Small intestine (tissue), 7 donors: ENCODE measurements around the gene SH2D6. TPM values are rescaled to one million over a fixed set of nuclear protein-coding genes. Genes with fewer than 3 reads are reported as not detected.
"Not testable (repeated sequence)": the region's sequence is repeated elsewhere in the genome, so short reads cannot be mapped to it uniquely, and the experiment has no call there.

ENCODE experiments used
- DNase-seq, 2 donors: peaks; one replicate each; pipeline versions ENCODE4 v3.0.0 to v3.0.0-alpha.2; 2013
- FAIRE-seq: peaks from 2 replicates; lab custom pipeline; 2012; peaks lifted over from hg19 to GRCh38; lab: Jason Lieb, UNC
- H3K27ac ChIP-seq, 3 donors: one replicate each; pipeline ENCODE4 v1.5.1; 2013; ENCODE audit warnings: low read length in 2 of 3, mild to moderate bottlenecking in 2 of 3, control low read depth in 1 of 3, inconsistent platforms in 1 of 3, low read depth in 1 of 3, moderate library complexity in 1 of 3
- H3K27me3 ChIP-seq, 3 donors: one replicate each; pipeline ENCODE4 v1.6.1; 2013; ENCODE audit warnings: low read length in 3 of 3, inconsistent platforms in 1 of 3; ENCODE audit not compliant: control insufficient read depth in 3 of 3, insufficient read depth in 3 of 3
- H3K36me3 ChIP-seq, 3 donors: one replicate each; pipeline ENCODE4 v1.6.1; 2013; ENCODE audit warnings: low read length in 3 of 3, inconsistent platforms in 1 of 3, low read depth in 1 of 3, mild to moderate bottlenecking in 1 of 3, moderate library complexity in 1 of 3; ENCODE audit not compliant: control insufficient read depth in 3 of 3, insufficient read depth in 2 of 3
- H3K4me1 ChIP-seq, 3 donors: one replicate each; pipeline ENCODE4 v1.6.1; 2013; ENCODE audit warnings: low read length in 2 of 3, inconsistent platforms in 1 of 3, low read depth in 1 of 3, mild to moderate bottlenecking in 1 of 3, moderate library complexity in 1 of 3; ENCODE audit not compliant: control insufficient read depth in 3 of 3, insufficient read depth in 2 of 3
- H3K4me3 ChIP-seq, 3 donors: one replicate each; pipeline ENCODE4 v1.5.1; 2013; ENCODE audit warnings: low read length in 3 of 3, control low read depth in 1 of 3, inconsistent platforms in 1 of 3, low read depth in 1 of 3, mild to moderate bottlenecking in 1 of 3, moderate library complexity in 1 of 3
- H3K9me3 ChIP-seq, 2 donors: one replicate each; pipeline ENCODE4 v1.6.1; 2013; ENCODE audit warnings: low read depth in 1 of 2, low read length in 1 of 2; ENCODE audit not compliant: control insufficient read depth in 2 of 2, insufficient read depth in 1 of 2
- WGBS, 3 donors: extraction: QIAGEN DNeasy Blood & Tissue Kit; methylation state at CpG; one replicate each; pipeline ENCODE4 v1.1.7; 2013; 5-methylcytosine and 5-hydroxymethylcytosine counted together
- polyA plus RNA-seq, 4 donors: library from polyadenylated mRNA; stranded (reverse) in 3 of 4; unstranded in 1 of 4; fragments of 200-250 nt in 3 of 4; fragments of 120-200 nt in 1 of 4; gene quantifications; one replicate each; pipeline versions ENCODE4 v1.2.1 to v1.2.3, GENCODE V29; 2013
- donor health status: healthy with polysubstance abuse.
- donor health status: control.
- donor health status: control.
- donor health status: Bipolar disorder and iron deficiency.
- donor health status: healthy.

SH2D6 gene
- polyA plus RNA-seq, 4 donors: 2.8 to 122 (median 23.8) TPM

GRCh38 chr2:85438201-85439024, 19.9 kb downstream of the SH2D6 start:
- H3K27ac ChIP-seq: peak overlapping the region; percentile 46 to 97 (median 69)
- 38 to 49% (median 39%) methylated on average over 18 to 19 of the region's 19 CpGs for WGBS, 3 donors
- H3K4me1 ChIP-seq: peaks cover 2 to 46% (median 12%) of the 10 kb centered on the region in 3 donors
- no peaks in the 10 kb centered on the region for H3K36me3 ChIP-seq
- FAIRE-seq: no peak
- no peaks in the 10 kb centered on the region for H3K27me3 ChIP-seq
- peak overlapping the region in 2 of 3 donors; percentile 43 to 46 for H3K4me3 ChIP-seq
- peak in 1 of 2 donors; percentile 33 for DNase-seq
- H3K9me3 ChIP-seq: no peaks in the 10 kb centered on the region

DNA sequence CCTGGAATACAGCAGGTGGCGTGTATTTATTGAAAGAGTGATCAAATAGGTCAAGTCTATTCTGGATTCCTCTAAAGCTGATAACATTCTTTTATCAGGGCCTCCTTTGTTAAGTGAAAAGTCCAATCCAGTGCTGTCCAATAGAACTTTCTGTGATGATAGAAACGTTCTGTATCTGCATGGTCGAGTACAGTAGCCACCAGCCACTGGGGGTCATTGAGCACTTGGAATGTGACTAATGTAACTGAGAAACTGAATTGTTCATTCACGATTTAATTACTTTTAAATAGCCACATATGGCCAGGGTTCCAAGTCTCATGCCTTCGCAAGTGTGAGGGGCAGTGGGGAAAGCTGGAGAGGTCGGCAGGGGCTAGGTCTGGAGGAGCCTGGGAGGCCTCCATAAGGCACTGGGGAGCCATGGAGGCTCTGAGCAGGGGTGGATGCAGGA, 20.5 kb downstream of the SH2D6 start:
- H3K4me3 ChIP-seq: no peak overlapping the region
- DNase-seq (no peak), FAIRE-seq (no peak)
- H3K27ac ChIP-seq: peak overlapping the region; percentile 41 to 97 (median 69)
- peaks cover 2 to 41% (median 12%) of the 10 kb centered on the region in 3 donors for H3K4me1 ChIP-seq
- no peaks in the 10 kb centered on the region for H3K27me3 ChIP-seq
- WGBS, 3 donors: 38 to 72% (median 48%) methylated on average over 6 of the region's 6 CpGs
- no peaks in the 10 kb centered on the region for H3K9me3 ChIP-seq
- no peaks in the 10 kb centered on the region for H3K36me3 ChIP-seq

- H3K27me3 ChIP-seq, H3K4me3 ChIP-seq, H3K9me3 ChIP-seq, H3K36me3 ChIP-seq, H3K27ac ChIP-seq, DNase-seq, FAIRE-seq: not testable (repeated sequence)
- WGBS, 3 donors: 79 to 91% (median 85%) methylated on average over 9 of the region's 9 CpGs
- peaks cover 2 to 38% (median 12%) of the 10 kb centered on the region in 3 donors for H3K4me1 ChIP-seq
Measured at GRCh38 chr2:85439569-85439968, 21.1 kb downstream of the SH2D6 start.

DNA sequence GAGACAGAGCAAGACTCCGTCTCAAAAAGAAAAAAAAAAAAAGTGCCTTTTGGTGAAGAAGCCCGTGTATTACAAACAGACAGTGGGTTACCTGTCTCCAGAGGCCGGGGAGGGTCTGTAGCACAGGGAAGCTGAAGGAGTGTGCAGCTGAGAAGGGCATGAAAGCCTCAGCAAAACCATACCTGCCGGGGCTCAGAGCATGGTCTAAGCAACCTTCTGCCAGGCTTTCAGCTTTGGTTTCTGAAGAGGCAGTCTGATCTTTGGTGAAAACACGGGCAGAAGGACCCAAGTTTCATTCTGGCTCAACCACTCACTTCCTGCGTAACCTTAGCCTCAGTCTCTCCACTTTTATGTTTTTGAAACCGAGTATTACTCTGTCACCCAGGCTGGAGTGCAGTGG, 21.5 kb downstream of the SH2D6 start:
- DNase-seq: no peak
- H3K27ac ChIP-seq: no peak overlapping the region
- WGBS, 3 donors: 77 to 82% (median 81%) methylated on average over 7 of the region's 7 CpGs

DNA sequence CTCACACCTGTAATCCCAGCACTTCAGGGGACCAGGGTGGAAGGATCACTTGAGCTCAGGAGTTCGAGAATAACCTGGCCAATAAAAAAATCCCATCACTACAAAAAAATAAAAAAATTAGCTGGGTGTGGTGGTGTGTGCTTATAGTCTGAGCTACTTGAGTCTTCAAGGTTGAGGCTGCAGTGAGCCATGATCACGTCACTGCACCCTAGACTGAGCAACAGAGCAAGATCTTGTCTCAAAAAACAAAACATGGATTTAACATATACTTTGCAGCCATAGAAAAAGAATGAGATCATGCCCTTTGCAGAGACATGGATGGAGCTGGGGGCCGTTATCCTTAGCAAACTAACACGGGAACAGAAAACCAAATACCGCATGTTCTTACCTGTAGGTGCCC, 22.2 kb downstream of the SH2D6 start:
- H3K36me3 ChIP-seq: no peaks in the 10 kb centered on the region
- 89 to 94% (median 92%) methylated on average over 5 of the region's 5 CpGs for WGBS, 3 donors
- FAIRE-seq: no peak

More for the DNA sequence above, 21.5 kb downstream of the SH2D6 start:
- H3K36me3 ChIP-seq: no peaks in the 10 kb centered on the region
- H3K4me3 ChIP-seq: no peak overlapping the region
- H3K27me3 ChIP-seq: no peaks in the 10 kb centered on the region
- H3K9me3 ChIP-seq: no peaks in the 10 kb centered on the region
- no peak for FAIRE-seq
- peaks cover 2 to 37% (median 13%) of the 10 kb centered on the region in 3 donors for H3K4me1 ChIP-seq

DNA sequence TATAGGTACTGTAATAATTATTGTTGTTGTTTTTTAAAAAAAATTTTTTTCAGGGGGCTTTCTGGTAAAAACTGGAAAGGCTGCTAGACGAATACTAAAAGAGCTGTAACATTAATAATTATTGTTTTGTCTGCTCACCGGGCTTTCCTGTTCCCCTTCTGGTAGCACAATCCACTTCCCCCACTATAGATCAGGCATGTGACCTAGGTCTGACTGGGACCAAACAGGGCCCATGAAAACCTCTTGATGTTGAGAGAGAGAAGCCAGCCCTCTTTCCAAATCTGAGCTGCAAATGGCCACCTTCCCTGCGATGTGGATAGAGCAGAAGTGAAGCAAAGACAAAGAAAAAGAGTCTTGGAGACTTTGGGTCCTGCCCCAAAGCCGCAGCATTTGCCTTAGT, 23.4 kb downstream of the SH2D6 start:
- Histone ChIP-seq H3K27me3 (no peaks in the 10 kb centered on the region), H3K9me3 (no peaks in the 10 kb centered on the region), H3K36me3 (no peaks in the 10 kb centered on the region), H3K4me1 (peaks cover 2 to 21% (median 18%) of the 10 kb centered on the region in 3 donors), H3K4me3 (no peak overlapping the region), H3K27ac (no peak overlapping the region)
- 77 to 93% (median 84%) methylated on average over 4 of the region's 4 CpGs for WGBS, 3 donors
- DNase-seq: no peak
- FAIRE-seq: no peak

More for the DNA sequence above, 22.2 kb downstream of the SH2D6 start:
- H3K9me3 ChIP-seq: no peaks in the 10 kb centered on the region
- H3K27me3 ChIP-seq: no peaks in the 10 kb centered on the region
- H3K27ac ChIP-seq: no peak overlapping the region
- no peak for DNase-seq
- no peak overlapping the region for H3K4me3 ChIP-seq
- H3K4me1 ChIP-seq: peaks cover 2 to 31% (median 16%) of the 10 kb centered on the region in 3 donors

DNA sequence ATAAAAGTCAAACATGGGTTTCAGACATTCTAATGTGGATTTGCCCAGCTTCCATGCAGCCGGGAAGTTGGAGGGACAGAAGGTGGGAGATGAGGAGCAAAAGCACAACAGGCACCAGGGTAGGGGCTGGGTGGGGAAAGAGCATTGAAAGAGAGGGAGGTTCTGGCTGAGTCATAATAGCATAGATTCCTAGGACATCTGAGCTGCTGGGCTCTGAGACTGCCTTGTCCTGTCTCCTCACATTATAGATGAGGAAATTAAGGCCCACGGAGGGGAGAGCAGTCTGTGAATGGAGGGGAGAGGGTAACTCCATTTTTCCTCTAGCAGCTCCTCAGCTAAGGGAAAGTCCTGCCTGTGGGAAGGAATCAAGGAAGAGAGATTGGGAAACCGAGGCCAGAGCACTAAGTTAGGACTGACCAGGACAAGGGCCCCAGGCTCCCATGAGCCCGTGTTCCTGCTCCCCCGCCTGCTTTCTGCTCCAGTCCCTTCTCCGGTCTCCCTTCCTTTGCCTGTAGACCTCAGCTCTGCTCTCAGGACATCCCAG, 26.2 kb downstream of the SH2D6 start:
- Histone ChIP-seq H3K36me3 (no peaks in the 10 kb centered on the region), H3K9me3 (no peaks in the 10 kb centered on the region), H3K4me3 (no peak overlapping the region), H3K27ac (no peak overlapping the region), H3K27me3 (no peaks in the 10 kb centered on the region), H3K4me1 (peaks cover 0 to 6% (median 0%) of the 10 kb centered on the region in 3 donors)
- DNase-seq: no peak
- no peak for FAIRE-seq
- 92 to 94% (median 92%) methylated on average over 6 of the region's 6 CpGs for WGBS, 3 donors

DNA sequence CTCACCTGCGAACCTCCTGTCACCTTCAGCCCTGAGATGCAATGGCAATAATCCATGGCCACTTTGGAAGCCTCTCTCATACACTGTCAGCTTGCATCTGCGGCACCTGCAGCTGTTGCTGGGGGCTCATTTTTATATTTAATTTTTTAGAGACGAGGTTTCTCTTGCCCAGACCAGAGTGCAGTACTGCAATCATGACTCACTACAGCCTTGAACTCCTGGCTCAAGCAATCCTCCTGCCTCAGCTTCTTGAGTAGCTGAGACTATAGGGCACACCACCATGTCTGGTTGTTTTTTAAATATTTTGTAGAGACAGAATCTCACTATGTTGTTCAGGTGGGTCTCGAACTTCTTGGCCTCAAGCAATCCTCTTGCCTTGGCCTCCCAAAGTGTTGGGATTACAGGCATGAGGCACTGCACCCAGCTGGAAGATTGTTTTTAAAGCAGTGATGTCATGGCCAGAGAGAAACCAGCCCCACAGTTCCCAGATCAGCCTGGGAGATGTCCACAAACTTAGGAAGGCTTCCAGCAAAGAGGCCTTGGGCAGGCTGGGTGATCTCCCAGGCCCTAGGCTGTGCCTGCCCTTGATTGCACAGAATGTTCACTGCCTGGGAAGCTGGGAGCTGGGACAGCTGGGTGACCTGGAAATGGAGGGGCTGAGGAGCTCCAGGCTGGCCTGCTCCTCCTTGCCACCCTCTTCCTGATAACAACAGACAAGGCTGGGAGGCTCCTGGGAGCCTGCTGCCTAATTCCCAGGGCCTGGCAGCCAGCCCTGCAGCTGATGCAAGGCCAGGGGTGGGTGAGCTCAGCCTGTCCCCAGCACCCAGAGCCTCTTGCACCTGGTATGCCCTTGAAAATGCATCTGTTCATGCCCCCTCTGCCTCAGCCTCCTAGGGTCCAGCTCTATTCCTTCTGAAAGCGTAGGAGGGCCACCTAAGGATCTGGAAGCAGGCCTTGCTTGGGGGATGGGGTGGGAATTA, 27.1 kb downstream of the SH2D6 start:
- no peaks in the 10 kb centered on the region for H3K9me3 ChIP-seq
- H3K4me3 ChIP-seq: no peak overlapping the region
- H3K27ac ChIP-seq: peak overlapping the region in 1 of 3 donors; percentile 67
- no peak for FAIRE-seq
- 88 to 89% (median 89%) methylated on average over 5 of the region's 5 CpGs for WGBS, 3 donors
- no peaks in the 10 kb centered on the region for H3K36me3 ChIP-seq
- H3K27me3 ChIP-seq: no peaks in the 10 kb centered on the region
- peaks cover 0 to 6% (median 0%) of the 10 kb centered on the region in 3 donors for H3K4me1 ChIP-seq
- DNase-seq: no peak
